Common myeloid progenitor, CD34-positive (primary cell): Measurements from ENCODE around the gene MYF5.

Source experiments
- CTCF ChIA-PET: fragments of 350-600 bp; sonication (Branson Sonifier 250); formaldehyde crosslinking; loops from one replicate; lab custom pipeline; 2021; ENCODE audit warnings: antibody characterized with exemption; lab: Charles Lee
- POLR2A ChIA-PET: fragments of 350-600 bp; sonication (Branson Sonifier 250); formaldehyde crosslinking; loops from one replicate; lab custom pipeline; 2021; ENCODE audit warnings: antibody characterized with exemption; lab: Charles Lee
- DNase-seq, 3 donors: peaks; one replicate each; pipeline versions ENCODE4 v3.0.0 to v3.0.0-alpha.2; 2013
- H3K27ac ChIP-seq, 2 experiments: 1 replicate in 1 of 2; 2 replicates in 1 of 2; pipeline ENCODE4 v1.7.0; 2013; ENCODE audit warnings: inconsistent platforms in 2 of 2, low read length in 2 of 2, mild to moderate bottlenecking in 2 of 2, low read depth in 1 of 2, moderate library complexity in 1 of 2; ENCODE audit not compliant: severe bottlenecking in 2 of 2, insufficient read depth in 1 of 2, poor library complexity in 1 of 2
- H3K27me3 ChIP-seq, 5 experiments: replicated peaks in 2 of 5; 1 replicate in 3 of 5; 2 replicates in 2 of 5; pipeline versions ENCODE4 v1.6.1 to v1.7.0; 2013; ENCODE audit warnings: low read length in 4 of 5, mild to moderate bottlenecking in 2 of 5, moderate library complexity in 2 of 5, inconsistent platforms in 1 of 5; ENCODE audit not compliant: insufficient read depth in 5 of 5, control insufficient read depth in 4 of 5
- H3K36me3 ChIP-seq, 4 experiments: 1 replicate in 2 of 4; 2 replicates in 2 of 4; pipeline versions ENCODE4 v1.6.1 to v1.7.0; 2013; ENCODE audit warnings: low read length in 3 of 4, control low read depth in 1 of 4, mild to moderate bottlenecking in 1 of 4; ENCODE audit not compliant: control insufficient read depth in 4 of 4, insufficient read depth in 4 of 4
- H3K4me1 ChIP-seq, 4 experiments: 1 replicate in 3 of 4; 2 replicates in 1 of 4; pipeline versions ENCODE4 v1.6.1 to v1.7.1; 2013; ENCODE audit warnings: low read length in 3 of 4, mild to moderate bottlenecking in 3 of 4, control low read depth in 1 of 4, inconsistent platforms in 1 of 4, moderate library complexity in 1 of 4; ENCODE audit not compliant: control insufficient read depth in 4 of 4, insufficient read depth in 4 of 4; ENCODE audit errors: control extremely low read depth in 1 of 4
- H3K4me3 ChIP-seq, 7 experiments: 1 replicate in 4 of 7; 2 replicates in 3 of 7; pipeline versions ENCODE4 v1.5.1 to v1.7.0; 2013; ENCODE audit warnings: mild to moderate bottlenecking in 7 of 7, low read length in 6 of 7, moderate library complexity in 6 of 7, inconsistent platforms in 2 of 7, low read depth in 2 of 7, control low read depth in 1 of 7; ENCODE audit not compliant: insufficient read depth in 4 of 7, control insufficient read depth in 1 of 7; ENCODE audit errors: extremely low read depth in 1 of 7
- H3K9me3 ChIP-seq, 5 experiments: 1 replicate in 4 of 5; 2 replicates in 1 of 5; pipeline versions ENCODE4 v1.6.1 to v1.7.1; 2013; ENCODE audit warnings: low read length in 4 of 5, mild to moderate bottlenecking in 2 of 5, inconsistent platforms in 1 of 5, low read depth in 1 of 5, moderate library complexity in 1 of 5; ENCODE audit not compliant: control insufficient read depth in 4 of 5, insufficient read depth in 2 of 5; ENCODE audit errors: control extremely low read depth in 1 of 5
- WGBS: methylation state at CpG from one replicate; pipeline ENCODE4 v1.1.5; 2013; ENCODE audit not compliant: insufficient coverage; 5-methylcytosine and 5-hydroxymethylcytosine counted together

Gene MYF5

DNA sequence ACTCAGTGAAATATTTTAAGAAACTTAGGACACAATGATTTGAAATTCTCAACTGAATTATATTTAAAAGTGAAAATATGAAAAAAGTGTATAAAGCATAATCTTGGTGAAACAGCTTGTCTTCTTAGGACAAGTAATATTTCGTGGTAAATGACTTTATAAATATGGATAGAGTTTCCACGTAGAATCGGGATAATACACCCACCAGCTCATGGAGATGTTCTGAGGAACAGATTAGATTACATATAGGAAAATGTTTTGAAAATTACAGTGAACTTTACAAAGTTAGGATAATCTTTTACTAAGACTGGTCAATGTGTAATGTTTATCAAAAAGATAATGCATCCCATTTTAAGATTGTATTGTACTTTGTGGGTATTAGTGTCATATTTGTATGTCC lies 34.9 kb upstream of the MYF5 start:
- Histone ChIP-seq H3K9me3 (no peaks in the 10 kb centered on the region), H3K4me3 (no peak overlapping the region), H3K36me3 (no peaks in the 10 kb centered on the region), H3K27me3 (no peaks in the 10 kb centered on the region), H3K27ac (no peak overlapping the region), H3K4me1 (no peaks in the 10 kb centered on the region)
- POLR2A ChIA-PET, result no interaction called here
- DNase-seq, result no peak
- WGBS, result no CpG with 5 or more reads among the region's 3 CpGs
- CTCF ChIA-PET, result no interaction called here

DNA sequence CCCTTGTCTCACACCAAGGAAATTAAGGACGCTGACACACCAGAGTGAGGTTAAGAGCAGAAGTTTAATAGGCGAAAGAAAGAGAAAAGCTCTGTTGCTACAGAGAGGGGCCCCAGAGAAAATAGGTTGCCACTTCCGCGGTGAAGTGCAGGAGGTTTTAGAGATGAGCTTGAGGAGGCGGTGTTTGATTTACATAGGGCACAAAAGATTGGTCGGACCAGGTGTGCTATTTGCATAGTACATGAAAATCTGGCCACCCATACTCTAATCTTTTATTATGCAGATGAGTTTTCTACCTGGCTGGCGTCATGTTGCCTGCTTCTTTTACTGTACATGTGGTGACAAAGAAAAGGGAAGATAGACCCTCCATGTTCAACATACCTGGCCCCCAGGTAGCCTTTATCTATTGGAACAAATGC lies 32.6 kb upstream of the MYF5 start:
- DNase-seq, result no peak
- Histone ChIP-seq H3K27me3 (no peaks in the 10 kb centered on the region), H3K36me3 (no peaks in the 10 kb centered on the region), H3K27ac (no peak overlapping the region), H3K4me1 (no peaks in the 10 kb centered on the region), H3K4me3 (no peak overlapping the region), H3K9me3 (no peaks in the 10 kb centered on the region)
- POLR2A ChIA-PET, result no interaction called here
- CTCF ChIA-PET, result no interaction called here
- WGBS, result 42% methylated on average over 5 of the region's 7 CpGs

DNA sequence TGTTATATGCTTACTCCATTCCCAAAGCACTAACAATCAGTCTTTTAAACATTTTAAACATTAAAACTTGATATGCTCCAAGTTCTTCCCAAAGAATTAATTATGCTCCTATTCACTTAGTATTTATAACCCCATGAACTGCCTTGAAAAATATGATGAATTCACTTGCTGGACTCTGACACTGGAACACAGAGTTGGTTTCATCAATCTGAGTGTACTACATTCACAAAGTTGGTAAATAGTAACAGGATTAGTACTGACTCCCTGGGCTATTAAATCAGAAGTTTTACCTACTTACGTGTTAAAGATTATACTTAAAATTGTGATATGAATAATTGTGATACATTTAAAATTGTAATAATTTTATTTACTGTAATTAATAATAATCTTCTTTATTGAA lies 26.6 kb upstream of the MYF5 start:
- Histone ChIP-seq H3K9me3 (no peaks in the 10 kb centered on the region), H3K4me1 (no peaks in the 10 kb centered on the region), H3K27ac (no peak overlapping the region), H3K4me3 (no peak overlapping the region), H3K27me3 (no peaks in the 10 kb centered on the region), H3K36me3 (no peaks in the 10 kb centered on the region)
- WGBS, result no CpG with 5 or more reads among the region's 1 CpG
- DNase-seq, result no peak
- POLR2A ChIA-PET, result no interaction called here
- CTCF ChIA-PET, result no interaction called here

DNA sequence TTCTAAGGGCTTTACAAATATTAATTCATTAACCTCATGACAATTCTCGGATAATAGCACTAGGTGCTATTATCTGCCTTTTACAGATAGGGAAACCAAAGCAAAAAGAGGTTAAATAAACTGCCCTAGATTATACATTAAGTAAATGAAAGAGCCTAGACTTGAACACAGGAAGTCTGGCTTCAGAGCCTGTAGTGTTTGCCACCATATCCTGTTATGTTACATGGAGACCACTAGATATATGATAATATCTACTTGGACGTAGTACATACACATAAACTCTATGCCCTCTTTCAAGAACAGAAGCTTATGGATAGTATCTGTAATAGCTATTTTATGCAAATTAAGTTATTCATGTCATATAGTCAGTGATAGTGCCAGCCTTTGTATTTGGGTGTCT lies 26.2 kb upstream of the MYF5 start:
- Histone ChIP-seq H3K9me3 (no peaks in the 10 kb centered on the region), H3K27ac (no peak overlapping the region), H3K27me3 (no peaks in the 10 kb centered on the region), H3K4me1 (no peaks in the 10 kb centered on the region), H3K4me3 (no peak overlapping the region), H3K36me3 (no peaks in the 10 kb centered on the region)
- CTCF ChIA-PET, result no interaction called here
- POLR2A ChIA-PET, result no interaction called here
- WGBS, result no CpG with 5 or more reads among the region's 2 CpGs
- DNase-seq, result no peak

DNA sequence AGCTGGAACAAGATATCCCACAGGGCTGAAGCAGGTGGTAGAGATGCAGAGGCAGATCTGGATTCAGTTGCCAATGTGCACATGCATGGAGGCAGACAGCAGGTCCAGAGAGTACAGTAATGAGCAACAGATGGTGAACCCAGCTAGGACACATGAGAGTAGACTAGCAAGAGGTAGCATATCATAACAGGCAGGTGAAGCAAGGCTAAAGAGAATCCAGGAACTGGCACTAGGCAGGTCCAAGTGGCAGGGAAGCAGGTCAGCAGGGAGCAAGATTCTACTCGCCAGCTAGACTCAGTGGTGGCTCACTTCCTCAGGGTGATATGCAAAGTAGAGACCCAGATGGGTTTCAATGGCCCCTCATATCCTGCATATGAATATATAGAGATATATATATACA lies 24.6 kb upstream of the MYF5 start:
- CTCF ChIA-PET, result no interaction called here

DNA sequence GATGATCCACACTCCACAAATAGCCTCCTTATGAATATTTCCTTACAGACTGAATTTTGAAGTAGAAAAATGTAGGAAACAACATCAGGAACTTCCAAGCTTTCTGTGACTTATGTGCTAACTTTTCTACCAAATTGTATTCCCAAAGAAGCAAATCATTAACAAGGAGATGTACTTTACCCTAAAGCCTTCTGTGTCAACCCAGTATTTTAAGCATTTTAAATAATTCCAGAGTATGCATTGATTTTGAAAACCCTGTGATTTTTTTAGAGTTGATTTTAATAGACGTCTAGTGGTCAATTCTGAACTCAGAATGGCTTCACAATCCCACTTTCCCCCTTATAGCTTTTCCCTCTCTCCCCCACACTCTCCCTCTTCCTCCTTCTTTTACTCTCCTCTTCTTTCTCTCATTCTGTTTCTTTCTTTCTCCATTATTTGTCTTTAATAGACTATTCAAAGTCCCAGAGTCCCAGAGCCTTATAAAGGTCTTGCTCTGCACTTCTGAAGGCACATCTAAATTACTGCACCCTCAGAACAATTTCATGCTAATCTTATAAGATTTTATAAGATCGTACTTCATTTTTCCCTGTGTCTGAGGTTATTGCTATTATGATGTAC lies 19.3 kb upstream of the MYF5 start:
- ChIA-PET POLR2A (no interaction called here), CTCF (no interaction called here)
- H3K27ac ChIP-seq, result no peak overlapping the region
- no peak overlapping the region for H3K4me3 ChIP-seq
- no peak for DNase-seq
- no peaks in the 10 kb centered on the region for H3K36me3 ChIP-seq
- peaks cover 0 to 6% (median 3%) of the 10 kb centered on the region in 5 experiments for H3K27me3 ChIP-seq
- H3K9me3 ChIP-seq, result no peaks in the 10 kb centered on the region
- 80% methylated on average over 1 of the region's 2 CpGs for WGBS
- no peaks in the 10 kb centered on the region for H3K4me1 ChIP-seq

More for the DNA sequence above, 24.6 kb upstream of the MYF5 start:
- Histone ChIP-seq H3K4me1 (no peaks in the 10 kb centered on the region), H3K9me3 (no peaks in the 10 kb centered on the region), H3K4me3 (no peak overlapping the region), H3K36me3 (no peaks in the 10 kb centered on the region), H3K27ac (no peak overlapping the region), H3K27me3 (no peaks in the 10 kb centered on the region)
- WGBS, result no CpG with 5 or more reads among the region's 1 CpG
- DNase-seq, result no peak
- POLR2A ChIA-PET, result no interaction called here

DNA sequence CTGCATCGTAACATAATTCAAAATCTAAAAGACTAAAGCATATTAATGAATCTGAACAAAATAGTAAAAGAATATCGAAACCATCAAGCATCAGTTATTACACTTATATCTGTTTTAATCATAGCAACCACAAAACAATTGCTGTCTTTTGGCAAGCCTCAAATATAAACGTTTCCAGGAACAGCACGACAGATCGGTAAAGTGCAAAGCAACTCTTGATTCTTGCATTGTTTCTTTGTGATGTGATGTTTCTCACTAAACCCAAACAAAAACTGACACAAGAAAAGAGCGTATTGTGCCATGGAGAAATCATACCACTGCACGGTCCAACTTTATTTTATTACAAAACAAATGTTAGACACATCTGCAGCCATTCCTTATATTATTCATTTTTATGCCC lies 18.5 kb upstream of the MYF5 start:
- Histone ChIP-seq H3K27me3 (peaks cover 0 to 8% (median 5%) of the 10 kb centered on the region in 5 experiments), H3K4me3 (no peak overlapping the region), H3K27ac (no peak overlapping the region), H3K9me3 (no peaks in the 10 kb centered on the region), H3K36me3 (no peaks in the 10 kb centered on the region), H3K4me1 (no peaks in the 10 kb centered on the region)
- POLR2A ChIA-PET, result no interaction called here
- CTCF ChIA-PET, result no interaction called here
- DNase-seq, result no peak
- 100% methylated on average over 1 of the region's 7 CpGs for WGBS
